Measurements from ENCODE around the gene RSRC1. TPM values are rescaled to one million over a fixed set of nuclear protein-coding genes. Genes with fewer than 3 reads are reported as not detected.

RSRC1 gene
- total and polyA plus RNA-seq, 2 donors (not counting 1 experiment from before 2014, with no cell fraction given), result 4.5 to 54.6 TPM

DNA sequence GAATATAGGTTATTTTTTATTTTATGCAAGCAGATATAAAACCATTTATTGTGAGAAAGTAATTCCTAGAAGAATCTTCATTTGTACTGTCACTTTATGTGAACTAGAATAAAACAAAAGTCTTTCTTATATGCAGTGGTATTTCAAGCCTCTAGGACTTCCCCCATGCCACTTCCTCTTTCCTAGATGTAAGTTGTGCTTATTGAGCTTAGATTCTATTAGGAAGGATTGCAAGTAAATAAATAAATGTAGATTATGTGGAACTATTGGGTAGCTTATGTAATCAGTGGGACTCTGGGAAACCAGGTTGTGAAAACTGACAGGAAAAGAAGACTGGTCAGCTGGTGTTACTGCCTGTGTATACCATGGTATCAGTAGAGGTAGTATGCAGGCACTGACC lies 169.7 kb downstream of the RSRC1 start:
- Mint-ChIP-seq H3K4me1 (no peaks in the 10 kb centered on the region), H3K27ac (no peak overlapping the region), H3K27me3 (no peaks in the 10 kb centered on the region), H3K9me3 (ENCODE audit: insufficient read depth) (peaks cover 2% of the 10 kb centered on the region), H3K4me3 (no peak overlapping the region)
- DNase-seq, result no peak
- Histone ChIP-seq H3K4me2 (replicated peaks; ENCODE audit: low read depth, low read length, poor library complexity, severe bottlenecking) (no peak overlapping the region), H3K36me3 (replicated peaks in 1 of 2; ENCODE audit: control extremely low read depth in 1 of 2, control insufficient read depth in 1 of 2, extremely low read depth in 1 of 2, insufficient read depth in 2 of 2, low read length in 1 of 2) (no peaks in the 10 kb centered on the region), H2AFZ (ENCODE audit: insufficient read depth, low read depth, low read length, poor library complexity, severe bottlenecking) (no peak overlapping the region), H4K20me1 (ENCODE audit: control insufficient read depth, insufficient read depth, low read length, poor library complexity, severe bottlenecking) (no peaks in the 10 kb centered on the region), H3K4me1 (ENCODE audit: control insufficient read depth in 2 of 2, insufficient read depth in 2 of 2, low read length in 2 of 2) (no peaks in the 10 kb centered on the region), H3K9me3 (ENCODE audit: control extremely low read depth in 1 of 3, control insufficient read depth in 2 of 3, insufficient read depth in 1 of 3, low read length in 2 of 3) (peaks cover 0 to 3% (median 0%) of the 10 kb centered on the region in 3 donors), H3K79me2 (ENCODE audit: control insufficient read depth, insufficient read depth, low read length) (no peaks in the 10 kb centered on the region), H3K27me3 (replicated peaks in 1 of 4; ENCODE audit: control extremely low read depth in 1 of 4, control insufficient read depth in 3 of 4, insufficient read depth in 4 of 4, low read length in 3 of 4) (no peaks in the 10 kb centered on the region), H3K9ac (ENCODE audit: low read length) (no peak overlapping the region), H3K4me3 (ENCODE audit: control extremely low read depth in 1 of 5, extremely low read depth in 1 of 5, insufficient read depth in 1 of 5, low read depth in 2 of 5, low read length in 4 of 5) (no peak overlapping the region), H3K27ac (ENCODE audit: low read length in 2 of 2) (no peak overlapping the region)
- ChIA-PET CTCF (interaction anchor here (1.1 kb wide), 1 partner anchor 16 kb away, joined by 3 read pairs; no protein-coding TSS in a partner anchor), POLR2A (no interaction called here)
- intact Hi-C loops (cut with micrococcal nuclease), result no loop called here
- ATAC-seq (ENCODE audit: low read depth), result no peak
- TF ChIP-seq EZH2 (IDR thresholded peaks at IDR 0.05; ENCODE audit: borderline replicate concordance, insufficient read depth, low read depth, low read length, poor library complexity, severe bottlenecking), result no peak

DNA sequence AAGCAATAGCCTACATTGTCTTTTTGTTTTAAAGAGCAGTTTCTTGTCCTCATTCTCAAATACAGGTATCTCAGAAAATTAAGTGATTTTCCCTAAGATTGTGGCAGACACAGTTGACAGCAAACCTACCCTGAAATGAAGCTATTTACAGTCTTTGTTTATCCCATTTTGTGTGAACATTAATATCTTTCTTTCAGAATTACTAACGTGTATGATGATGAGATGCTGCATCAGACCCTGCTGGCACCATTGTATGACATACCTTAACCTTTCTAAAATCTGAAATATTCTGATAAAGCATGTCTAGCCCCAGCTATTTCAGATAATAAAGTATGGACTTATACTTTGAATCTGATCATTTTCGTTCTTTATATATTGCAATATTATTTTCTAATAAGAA lies 185.9 kb downstream of the RSRC1 start:
- intact Hi-C loops (cut with micrococcal nuclease), result no loop called here
- no peak for ATAC-seq (ENCODE audit: low read depth)
- no peak overlapping the region for H3K27ac ChIP-seq (ENCODE audit: low read length in 2 of 2)
- no peaks in the 10 kb centered on the region for H3K27me3 ChIP-seq (replicated peaks in 1 of 4; ENCODE audit: control extremely low read depth in 1 of 4, control insufficient read depth in 3 of 4, insufficient read depth in 4 of 4, low read length in 3 of 4)
- H2AFZ ChIP-seq (ENCODE audit: insufficient read depth, low read depth, low read length, poor library complexity, severe bottlenecking), result no peak overlapping the region
- CTCF ChIA-PET, result no interaction called here
- no peak overlapping the region for H3K4me3 ChIP-seq (ENCODE audit: control extremely low read depth in 1 of 5, extremely low read depth in 1 of 5, insufficient read depth in 1 of 5, low read depth in 2 of 5, low read length in 4 of 5)
- no peaks in the 10 kb centered on the region for H3K36me3 ChIP-seq (replicated peaks in 1 of 2; ENCODE audit: control extremely low read depth in 1 of 2, control insufficient read depth in 1 of 2, extremely low read depth in 1 of 2, insufficient read depth in 2 of 2, low read length in 1 of 2)
- DNase-seq, result no peak
- H3K4me2 ChIP-seq (replicated peaks; ENCODE audit: low read depth, low read length, poor library complexity, severe bottlenecking), result no peak overlapping the region
- no peaks in the 10 kb centered on the region for H3K4me1 ChIP-seq (ENCODE audit: control insufficient read depth in 2 of 2, insufficient read depth in 2 of 2, low read length in 2 of 2)
- POLR2A ChIA-PET, result no interaction called here
- WGBS (ENCODE audit: insufficient coverage), result no CpG with 5 or more reads among the region's 2 CpGs
- no peaks in the 10 kb centered on the region for H3K79me2 ChIP-seq (ENCODE audit: control insufficient read depth, insufficient read depth, low read length)
- Mint-ChIP-seq H3K4me3 (no peak overlapping the region), H3K27me3 (no peaks in the 10 kb centered on the region), H3K27ac (no peak overlapping the region), H3K4me1 (no peaks in the 10 kb centered on the region), H3K9me3 (ENCODE audit: insufficient read depth) (no peaks in the 10 kb centered on the region)
- H3K9ac ChIP-seq (ENCODE audit: low read length), result no peak overlapping the region
- H4K20me1 ChIP-seq (ENCODE audit: control insufficient read depth, insufficient read depth, low read length, poor library complexity, severe bottlenecking), result no peaks in the 10 kb centered on the region
- no peak for TF ChIP-seq EZH2 (IDR thresholded peaks at IDR 0.05; ENCODE audit: borderline replicate concordance, insufficient read depth, low read depth, low read length, poor library complexity, severe bottlenecking)
- TF ChIP-seq, protein P1, sequence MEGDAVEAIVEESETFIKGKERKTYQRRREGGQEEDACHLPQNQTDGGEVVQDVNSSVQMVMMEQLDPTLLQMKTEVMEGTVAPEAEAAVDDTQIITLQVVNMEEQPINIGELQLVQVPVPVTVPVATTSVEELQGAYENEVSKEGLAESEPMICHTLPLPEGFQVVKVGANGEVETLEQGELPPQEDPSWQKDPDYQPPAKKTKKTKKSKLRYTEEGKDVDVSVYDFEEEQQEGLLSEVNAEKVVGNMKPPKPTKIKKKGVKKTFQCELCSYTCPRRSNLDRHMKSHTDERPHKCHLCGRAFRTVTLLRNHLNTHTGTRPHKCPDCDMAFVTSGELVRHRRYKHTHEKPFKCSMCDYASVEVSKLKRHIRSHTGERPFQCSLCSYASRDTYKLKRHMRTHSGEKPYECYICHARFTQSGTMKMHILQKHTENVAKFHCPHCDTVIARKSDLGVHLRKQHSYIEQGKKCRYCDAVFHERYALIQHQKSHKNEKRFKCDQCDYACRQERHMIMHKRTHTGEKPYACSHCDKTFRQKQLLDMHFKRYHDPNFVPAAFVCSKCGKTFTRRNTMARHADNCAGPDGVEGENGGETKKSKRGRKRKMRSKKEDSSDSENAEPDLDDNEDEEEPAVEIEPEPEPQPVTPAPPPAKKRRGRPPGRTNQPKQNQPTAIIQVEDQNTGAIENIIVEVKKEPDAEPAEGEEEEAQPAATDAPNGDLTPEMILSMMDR (IDR thresholded peaks at IDR 0.05), result no peak
- no peaks in the 10 kb centered on the region for H3K9me3 ChIP-seq (ENCODE audit: control extremely low read depth in 1 of 3, control insufficient read depth in 2 of 3, insufficient read depth in 1 of 3, low read length in 2 of 3)
